ENCODE measurements around the gene EVPLL.
"Not testable (repeated sequence)": the region's sequence is repeated elsewhere in the genome, so short reads cannot be mapped to it uniquely, and the experiment has no call there.

Gene EVPLL

GRCh38 chr17:18425593-18425992 lies 48.0 kb downstream of the EVPLL start:
- not testable (repeated sequence) for DNase-seq (ENCODE audit: low read depth)

GRCh38 chr17:18426639-18427038 lies 49.1 kb downstream of the EVPLL start:
- DNase-seq (ENCODE audit: low read depth), result not testable (repeated sequence)

- DNase-seq (ENCODE audit: low read depth), result not testable (repeated sequence)
These were observed 54.6 kb downstream of the EVPLL start for GRCh38 chr17:18432206-18432605.
